Kidney (tissue), 14 donors: ENCODE data around the gene APLP2. TPM values are rescaled to one million over a fixed set of nuclear protein-coding genes. Genes with fewer than 3 reads are reported as not detected.
A peak's percentile ranks its signal among the peaks of the same experiment; 100 is the strongest.

Source experiments
- DNase-seq, 5 donors: peaks; one replicate each; pipeline ENCODE4 v3.0.0-alpha.2; 2013 to 2020
- FAIRE-seq: peaks from 2 replicates; lab custom pipeline; 2012; peaks lifted over from hg19 to GRCh38; lab: Jason Lieb, UNC
- H3K27ac ChIP-seq, 2 donors: one replicate each; pipeline ENCODE4 v1.7.0; 2013; ENCODE audit warnings: low read depth in 2 of 2, low read length in 2 of 2, inconsistent platforms in 1 of 2
- H3K27me3 ChIP-seq: one replicate; pipeline ENCODE4 v1.7.1; 2013; ENCODE audit warnings: low read length, inconsistent platforms; ENCODE audit not compliant: control insufficient read depth, insufficient read depth
- H3K36me3 ChIP-seq, 3 donors: one replicate each; pipeline versions ENCODE4 v1.7.0 to v1.7.1; 2013; ENCODE audit warnings: low read length in 3 of 3, control low read depth in 1 of 3, inconsistent platforms in 1 of 3; ENCODE audit not compliant: insufficient read depth in 3 of 3, control insufficient read depth in 2 of 3
- H3K4me1 ChIP-seq, 3 donors: one replicate each; pipeline versions ENCODE4 v1.7.0 to v1.7.1; 2013; ENCODE audit warnings: low read length in 3 of 3, inconsistent platforms in 1 of 3, low read depth in 1 of 3; ENCODE audit not compliant: control insufficient read depth in 2 of 3, insufficient read depth in 2 of 3
- H3K4me3 ChIP-seq, 3 donors: one replicate each; pipeline versions ENCODE4 v1.7.0 to v1.8.1; 2013; ENCODE audit warnings: low read length in 3 of 3, control low read depth in 1 of 3, inconsistent platforms in 1 of 3
- H3K9ac ChIP-seq, 3 donors: one replicate each; pipeline versions ENCODE4 v1.7.0 to v1.7.1; 2013; ENCODE audit warnings: low read length in 3 of 3, control low read depth in 1 of 3, inconsistent platforms in 1 of 3
- H3K9me3 ChIP-seq, 3 donors: one replicate each; pipeline versions ENCODE4 v1.7.0 to v1.7.1; 2013; ENCODE audit warnings: low read length in 3 of 3, control low read depth in 1 of 3, inconsistent platforms in 1 of 3; ENCODE audit not compliant: control insufficient read depth in 2 of 3, insufficient read depth in 1 of 3
- CTCF ChIP-seq: IDR thresholded peaks from 3 replicates; pipeline ENCODE4 v1.5.1; 2012; ENCODE audit warnings: mild to moderate bottlenecking, moderate library complexity, borderline replicate concordance; ENCODE audit not compliant: insufficient read depth; ENCODE audit errors: extremely low read depth
- intact Hi-C: fragments of 100-400 bp; cut with DNase I; formaldehyde crosslinking; loops from one replicate; pipeline ENCODE4 v1.11.1; 2022
- polyA plus RNA-seq: library from polyadenylated mRNA; stranded (reverse); fragments of 350-450 nt; fragmentation: Illumina TruSeq; extraction: RNeasy Lipid Tissue Mini Kit (QIAGEN cat#74804); gene quantifications from one replicate; pipeline ENCODE4 v1.2.3, GENCODE V29; 2014; ENCODE audit warnings: low read depth, low replicate concordance; ENCODE audit not compliant: insufficient read depth
- total RNA-seq: library from RNA; stranded (reverse); fragmentation: NEBNext Ultra II Directional; extraction: Animal tissue kit (Norgen Biotek cat#: 25700); gene quantifications from one replicate; pipeline ENCODE4 v1.2.1, GENCODE V29; 2021
- donor health status: control.
- donor health status: control.
- donor health status: control.
- donor health status: control.
- donor health status: control.
- donor health status: DM: yes; HTN: yes; CAD: no.
- donor health status: Normal renal cell carcinoma (clear cell type).

Gene APLP2
- total and polyA plus RNA-seq, 2 donors from 2014 or later: 338 to 502 TPM

DNA sequence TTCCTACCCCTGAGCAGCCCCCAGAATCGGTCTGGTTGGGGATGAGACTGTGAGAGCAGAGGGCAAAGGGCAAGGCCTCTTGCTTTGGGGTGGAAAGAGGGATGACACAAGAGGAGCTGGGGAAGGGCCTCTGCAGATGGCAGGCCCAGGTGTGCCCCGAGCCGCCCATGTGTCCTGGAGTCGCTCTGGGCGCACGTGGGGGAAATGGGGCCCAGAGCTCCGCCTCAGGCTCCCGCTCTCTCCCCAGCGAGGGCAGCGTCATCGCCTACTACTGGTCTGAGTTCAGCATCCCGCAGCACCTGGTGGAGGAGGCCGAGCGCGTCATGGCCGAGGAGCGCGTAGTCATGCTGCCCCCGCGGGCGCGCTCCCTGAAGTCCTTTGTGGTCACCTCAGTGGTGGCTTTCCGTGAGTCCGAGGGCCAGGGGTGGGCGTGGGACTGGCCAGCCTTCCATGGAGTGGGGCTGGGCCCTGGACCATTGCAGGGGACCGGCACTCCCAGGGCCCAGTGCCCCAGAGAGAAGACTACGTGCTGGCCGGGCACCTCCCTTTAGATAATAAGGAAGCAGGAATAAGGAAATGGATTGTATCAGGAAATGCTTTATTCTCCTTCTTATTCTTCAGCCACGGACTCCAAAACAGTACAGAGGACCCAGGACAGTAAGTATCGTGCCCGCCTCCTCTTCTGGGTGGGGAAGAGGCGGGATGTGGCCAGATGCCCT is 120.0 kb downstream of the APLP2 start:
- intact Hi-C loops: no loop called here
- Histone ChIP-seq H3K9me3 (no peaks in the 10 kb centered on the region), H3K36me3 (peaks cover 0 to 3% (median 0%) of the 10 kb centered on the region in 3 donors), H3K27me3 (no peaks in the 10 kb centered on the region), H3K4me1 (peaks cover 0 to 4% (median 0%) of the 10 kb centered on the region in 3 donors), H3K9ac (no peak overlapping the region), H3K27ac (peak overlapping the region in 1 of 2 donors; percentile 49), H3K4me3 (no peak overlapping the region)
- FAIRE-seq (no peak), DNase-seq (peak in 1 of 5 donors; percentile 72)
- no peak for TF ChIP-seq CTCF

- H3K36me3 ChIP-seq: peaks cover 0 to 4% (median 0%) of the 10 kb centered on the region in 3 donors
- no peak overlapping the region for H3K4me3 ChIP-seq
- intact Hi-C loops: no loop called here
- TF ChIP-seq CTCF: no peak
- peak in 1 of 5 donors; percentile 73 for DNase-seq
- no peak overlapping the region for H3K27ac ChIP-seq
- peaks cover 0 to 4% (median 0%) of the 10 kb centered on the region in 3 donors for H3K4me1 ChIP-seq
- H3K9ac ChIP-seq: no peak overlapping the region
- no peaks in the 10 kb centered on the region for H3K27me3 ChIP-seq
- H3K9me3 ChIP-seq: no peaks in the 10 kb centered on the region
- FAIRE-seq: no peak
Measured at GRCh38 chr11:130190371-130190881, 120.7 kb downstream of the APLP2 start.

DNA sequence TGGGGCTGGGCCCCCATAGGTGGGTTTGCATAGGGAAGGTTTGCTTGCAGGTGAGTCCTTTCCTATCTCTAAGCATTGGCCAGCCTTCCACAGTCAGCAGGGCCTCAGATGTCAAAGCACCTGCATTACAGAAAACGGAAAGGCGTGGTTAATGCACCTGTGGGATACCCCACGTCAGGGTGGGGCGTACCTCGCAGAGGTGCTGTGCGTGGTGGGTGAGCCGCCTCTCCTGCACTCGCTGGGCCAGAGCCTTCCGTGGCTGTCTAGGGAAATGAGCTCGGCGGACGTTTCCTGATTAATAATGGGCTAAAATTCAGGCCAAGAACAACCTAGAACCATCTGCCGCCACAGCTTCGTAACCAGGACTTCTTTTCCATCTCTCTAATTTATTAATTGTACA is 122.2 kb downstream of the APLP2 start:
- intact Hi-C loops: no loop called here
- H3K36me3 ChIP-seq: peaks cover 0 to 4% (median 4%) of the 10 kb centered on the region in 3 donors
- no peak overlapping the region for H3K4me3 ChIP-seq
- H3K9ac ChIP-seq: no peak overlapping the region
- peak overlapping the region in 1 of 2 donors; percentile 17 for H3K27ac ChIP-seq
- no peak for TF ChIP-seq CTCF
- H3K4me1 ChIP-seq: peaks cover 0 to 4% (median 0%) of the 10 kb centered on the region in 3 donors
- FAIRE-seq (no peak), DNase-seq (no peak)
- H3K9me3 ChIP-seq: no peaks in the 10 kb centered on the region
- H3K27me3 ChIP-seq: no peaks in the 10 kb centered on the region
